K562 (cell line): Measurements from ENCODE around the gene ELAVL3. TPM values are rescaled to one million over a fixed set of nuclear protein-coding genes. Genes with fewer than 3 reads are reported as not detected.

Source experiments
- BRF2 ChIP-seq: IDR thresholded peaks from 3 replicates; pipeline ENCODE4 v1.6.1; 2011; ENCODE audit warnings: borderline replicate concordance, mild to moderate bottlenecking; ENCODE audit not compliant: insufficient read length, insufficient read depth
- ESRRA ChIP-seq: fragments of 450-650 bp; IDR thresholded peaks from 2 replicates; pipeline ENCODE4 v1.6.1; 2014; ENCODE audit warnings: low read depth, mild to moderate bottlenecking, moderate library complexity, borderline replicate concordance
- FOS ChIP-seq: IDR thresholded peaks from 3 replicates; pipeline ENCODE4 v1.6.1; 2011; ENCODE audit not compliant: insufficient read length; ENCODE audit errors: extremely low read depth
- HDAC6 ChIP-seq: IDR thresholded peaks from 2 replicates; pipeline ENCODE4 v1.6.1; 2012; ENCODE audit warnings: low read depth, mild to moderate bottlenecking, control low read depth, inconsistent platforms, low read length, moderate library complexity
- HMBOX1 ChIP-seq: sonication (generic); IDR thresholded peaks from 2 replicates; pipeline ENCODE4 v1.6.1; 2016
- KAT8 ChIP-seq: fragments of 450-650 bp; IDR thresholded peaks from 2 replicates; pipeline ENCODE4 v1.6.1; 2016; ENCODE audit warnings: low read depth, mild to moderate bottlenecking
- MAZ ChIP-seq, 2 experiments: fragments of 450-650 bp in 1 of 2; sonication (generic) in 1 of 2; formaldehyde crosslinking; IDR thresholded peaks in 1 of 2; conservative IDR thresholded peaks in 1 of 2; 2 replicates each; pipeline versions ENCODE4 v1.4.0 to v1.5.0; 2020; ENCODE audit warnings: mild to moderate bottlenecking in 1 of 2, missing genetic modification reagents in 1 of 2
- MYBL2 ChIP-seq, 2 experiments: fragments of 450-650 bp in 1 of 2; sonication (generic) in 1 of 2; formaldehyde crosslinking in 1 of 2; IDR thresholded peaks; 2 replicates each; pipeline versions ENCODE4 v1.6.1 to v1.8.1; 2017 to 2022; ENCODE audit warnings: borderline replicate concordance in 1 of 2, inconsistent platforms in 1 of 2, low read depth in 1 of 2, mild to moderate bottlenecking in 1 of 2, missing genetic modification reagents in 1 of 2, moderate library complexity in 1 of 2
- NR4A1 ChIP-seq, 2 experiments: fragments of 250-450 bp in 1 of 2; fragments of 450-650 bp in 1 of 2; sonication (Bioruptor Pico) in 1 of 2; IDR thresholded peaks; 2 replicates each; pipeline versions ENCODE4 v1.4.0 to v1.6.1; 2016 to 2020; ENCODE audit warnings: mild to moderate bottlenecking in 2 of 2, missing compliant biosample characterization in 1 of 2, missing genetic modification characterization in 1 of 2, moderate library complexity in 1 of 2
- PRDM10 ChIP-seq: fragments of 450-650 bp; IDR thresholded peaks from 2 replicates; pipeline ENCODE4 v1.6.1; 2018; ENCODE audit not compliant: partially characterized antibody
- RFX7 ChIP-seq: fragments of 250-450 bp; sonication (Bioruptor Pico); IDR thresholded peaks from 2 replicates; pipeline ENCODE4 v1.5.1; 2021; ENCODE audit warnings: mild to moderate bottlenecking
- SMC3 ChIP-seq: conservative IDR thresholded peaks from 2 replicates; pipeline ENCODE4 v1.6.1; 2011; ENCODE audit warnings: low read depth, low read length, improper control_type of control experiment; ENCODE audit not compliant: insufficient read depth
- SNRNP70 ChIP-seq: fragments of 200-400 bp; formaldehyde crosslinking; optimal IDR thresholded peaks from 2 replicates; pipeline ENCODE3; 2017; ENCODE audit warnings: low read depth, low read length
- TAF7 ChIP-seq: fragments of 450-650 bp; IDR thresholded peaks from 2 replicates; pipeline ENCODE4 v1.6.1; 2016; ENCODE audit warnings: missing genetic modification characterization, missing compliant biosample characterization
- THRB ChIP-seq: fragments of 450-650 bp; formaldehyde crosslinking; conservative IDR thresholded peaks from 2 replicates; pipeline ENCODE4 v1.4.0; 2022; ENCODE audit warnings: mild to moderate bottlenecking, missing genetic modification characterization
- VEZF1 ChIP-seq: fragments of 200-800 bp; sonication (Bioruptor generic); IDR thresholded peaks from 2 replicates; pipeline ENCODE4 v1.6.1; 2017; ENCODE audit warnings: missing genetic modification characterization, missing compliant biosample characterization
- ZNF174 ChIP-seq: fragments of 250-450 bp; sonication (Bioruptor Pico); IDR thresholded peaks from 2 replicates; pipeline ENCODE4 v1.4.0; 2020; ENCODE audit warnings: mild to moderate bottlenecking
- ZNF23 ChIP-seq: fragments of 250-450 bp; sonication (Bioruptor Pico); IDR thresholded peaks from 2 replicates; pipeline ENCODE4 v1.4.0; 2020; ENCODE audit warnings: mild to moderate bottlenecking
- polyA plus RNA-seq, 8 experiments: library from polyadenylated mRNA; depleted of rRNA in 4 of 8; stranded (reverse) in 5 of 8; unstranded in 3 of 8; fragments of >200 nt; fragmentation: Nextera tagmentation in 2 of 8; fragmentation: Illumina TruSeq in 1 of 8; extraction: Ambion mirVana in 2 of 8; extraction: Trizol in 1 of 8; gene quantifications; 2 replicates each; pipeline versions ENCODE4 v1.2.1 to v1.2.3, GENCODE V29; 2011 to 2014; ENCODE audit warnings: inconsistent platforms in 1 of 8, missing spikeins in 1 of 8
- total RNA-seq, 7 experiments: library from RNA; depleted of rRNA in 6 of 7; stranded (reverse); fragments of >200 nt in 6 of 7; fragmentation: Illumina TruSeq in 2 of 7; extraction: Trizol in 2 of 7; gene quantifications; 2 replicates each; pipeline versions ENCODE4 v1.2.1 to v1.2.3, GENCODE V29; 2011 to 2021; ENCODE audit warnings: low replicate concordance in 1 of 7

ELAVL3 gene
- total and polyA plus RNA-seq, 9 of the 15 experiments (the other 6 are each of a cell fraction or from before 2014, with no cell fraction given), result not detected

- peak; percentile 89 for TF ChIP-seq VEZF1 (CRISPR knock-in tag)
- TF ChIP-seq SMC3, result no peak
- TF ChIP-seq FOS, result no peak
- no peak for TF ChIP-seq ZNF23
- TF ChIP-seq BRF2, result no peak
- TF ChIP-seq PRDM10, result peak; percentile 67
- TF ChIP-seq MYBL2 (IDR thresholded peaks at IDR 0.05; ENCODE audit: low read depth), result no peak
- TF ChIP-seq MYBL2 (CRISPR knock-in tag; IDR thresholded peaks at IDR 0.05; ENCODE audit: borderline replicate concordance), result no peak
- TF ChIP-seq KAT8, result no peak
- TF ChIP-seq ZNF174 (CRISPR knock-in tag), result no peak
- 0 out of 2 replicates have a peak, but pooled peaks have one; percentile 41 for TF ChIP-seq NR4A1 (CRISPR knock-in tag; IDR thresholded peaks at IDR 0.05)
- no peak for TF ChIP-seq NR4A1 (tag; IDR thresholded peaks at IDR 0.05)
- TF ChIP-seq THRB (CRISPR knock-in tag), result no peak
- TF ChIP-seq RFX7 (CRISPR knock-in tag), result no peak
- no peak for TF ChIP-seq HDAC6
- no peak for TF ChIP-seq SNRNP70
- TF ChIP-seq MAZ (CRISPR knock-in tag; conservative IDR thresholded peaks at IDR 0.05 in 1 of 2, IDR thresholded peaks at IDR 0.05 in 1 of 2), result peak; percentile 23 to 93; a peak in 3 of 4 replicates
- TF ChIP-seq HMBOX1, result peak; percentile 67; the same call in 1 of the 2 replicates
- TF ChIP-seq ESRRA, result peak; percentile 9; the same call in 1 of the 2 replicates
- TF ChIP-seq TAF7 (tag), result no peak
These were observed 24.2 kb upstream of the ELAVL3 start (continued) for GRCh38 chr19:11505032-11505503.
